ENCODE data around the gene ABCB6.

GRCh38 chr2:219214141-219214540, 4.6 kb downstream of the ABCB6 start:
- TF ChIP-seq CTCF (IDR thresholded peaks at IDR 0.05), result no peak
- TF ChIP-seq POLR2A (IDR thresholded peaks at IDR 0.05), result no peak

Data from vagina (tissue), 2 donors.